ENCODE measurements around the gene DUSP22. TPM values are rescaled to one million over a fixed set of nuclear protein-coding genes. Genes with fewer than 3 reads are reported as not detected.

DUSP22 gene
- total and polyA plus RNA-seq, 9 of the 15 experiments (the other 6 are each of a cell fraction or from before 2014, with no cell fraction given), result 9.3 to 19.4 (median 11.8) TPM

GRCh38 chr6:362231-362923 is 70.1 kb downstream of the DUSP22 start (continued):
- TF ChIP-seq ZNF639 (CRISPR knock-in tag; conservative IDR thresholded peaks at IDR 0.05 in 1 of 2, IDR thresholded peaks at IDR 0.05 in 1 of 2) (no peak), ZNF121 (CRISPR knock-in tag; conservative IDR thresholded peaks at IDR 0.05) (no peak), HIVEP1 (CRISPR knock-in tag; IDR thresholded peaks at IDR 0.05) (no peak)

- Histone ChIP-seq H3K9me1 (ENCODE audit: control insufficient read depth, insufficient read depth, low read length) (no peaks in the 10 kb centered on the region), H2AFZ (ENCODE audit: low read depth, low read length) (no peak overlapping the region), H3K27ac (ENCODE audit: extremely low read depth, low read depth, low read length) (no peak overlapping the region), H3K4me1 (replicated peaks in 1 of 2; ENCODE audit: control insufficient read depth in 2 of 2, insufficient read depth in 2 of 2, low read length in 2 of 2) (0 out of 5 replicates have a peak, but pooled peaks cover 0 to 2% of the 10 kb centered on the region in 2 experiments), H3K36me3 (ENCODE audit: control insufficient read depth, insufficient read depth, low read length) (no peaks in the 10 kb centered on the region), H3K4me3 (no peak overlapping the region), H3K79me2 (ENCODE audit: control insufficient read depth, insufficient read depth, low read length) (no peaks in the 10 kb centered on the region), H4K20me1 (replicated peaks; ENCODE audit: control insufficient read depth, insufficient read depth, low read length) (no peaks in the 10 kb centered on the region; the same call in 1 of the 2 replicates), H3K27me3 (ENCODE audit: control insufficient read depth in 2 of 2, insufficient read depth in 2 of 2, low read length in 2 of 2) (peaks cover 70 to 86% of the 10 kb centered on the region in 2 experiments), H3K9ac (ENCODE audit: insufficient read depth in 1 of 2, low read depth in 2 of 2, low read length in 2 of 2) (no peak overlapping the region), H3K9me3 (replicated peaks; ENCODE audit: control insufficient read depth, insufficient read depth, low read depth, low read length) (no peaks in the 10 kb centered on the region), H3K4me2 (ENCODE audit: insufficient read depth, low read length) (no peak overlapping the region)
- CTCF ChIA-PET (ENCODE audit: low intra/inter-chr PET ratio), result no interaction called here
- in situ Hi-C loops (cut with MboI), result no loop called here
- intact Hi-C loops (cut with micrococcal nuclease), result loop anchor here (5.0 kb wide), 1 partner anchor 146 kb away; no protein-coding TSS in a partner anchor
- FAIRE-seq, result no peak
- 7% methylated on average over 5 of the region's 5 CpGs for WGBS (ENCODE audit: insufficient coverage, low coverage, missing lambda C conversion rate)
- POLR2A ChIA-PET, result interaction anchor here (0.5 to 1.3 kb wide), 2 partner anchors 22 to 1033 kb away, joined by 3 read pairs; no protein-coding TSS in a partner anchor
- peak; percentile 29; the same call in 2 of the 3 replicates for ATAC-seq
- BruUV-seq (replicated peaks), result no TSS peak
- TF ChIP-seq ARID2 (IDR thresholded peaks at IDR 0.05) (no peak), NRF1 (conservative IDR thresholded peaks at IDR 0.05 in 1 of 2, IDR thresholded peaks at IDR 0.05 in 1 of 2) (peak; percentile 23 to 35; a peak in 2 of 4 replicates), ZNF263 (CRISPR knock-in tag; IDR thresholded peaks at IDR 0.05; ENCODE audit: borderline replicate concordance) (peak; percentile 82)
- DNase-seq (ENCODE audit: extremely low read depth in 1 of 4, low spot score in 3 of 4), result no peak
These were observed 70.6 kb downstream of the DUSP22 start for GRCh38 chr6:362924-363249.
